Activated naive CD4-positive, alpha-beta T cell treated with anti-CD3 and anti-CD28 coated beads, Interleukin-2, amount 50 U/mL, for 72 hours (primary cell): ENCODE measurements around the gene STX17. TPM values are rescaled to one million over a fixed set of nuclear protein-coding genes. Genes with fewer than 3 reads are reported as not detected.

ENCODE experiments used
- ATAC-seq, 2 donors: fragments of 150-1000 bp; cut with Tn5 transposase; 2 replicates each; pipeline ENCODE4 v1.10.0; 2021; ENCODE audit warnings: mild to moderate bottlenecking in 2 of 2, moderate library complexity in 2 of 2
- DNase-seq, 2 donors: peaks; one replicate each; pipeline ENCODE4 v3.0.0; 2021 to 2022; ENCODE audit warnings: low spot score in 2 of 2
- H3K27ac Mint-ChIP-seq, 2 donors: one replicate each; pipeline ENCODE4 v1.8.0; 2022; ENCODE audit warnings: mild to moderate bottlenecking in 2 of 2, mixed read lengths in 2 of 2
- H3K36me3 Mint-ChIP-seq, 2 donors: one replicate each; pipeline ENCODE4 v1.8.0; 2022; ENCODE audit warnings: mixed read lengths in 2 of 2
- H3K9me3 Mint-ChIP-seq, 2 donors: one replicate each; pipeline ENCODE4 v1.8.0; 2022; ENCODE audit warnings: mixed read lengths in 2 of 2
- total RNA-seq, 2 donors: library from RNA; stranded (reverse); gene quantifications; one replicate each; pipeline ENCODE4 v1.2.3, GENCODE V29; 2022

The STX17 gene
- total RNA-seq, 2 donors from 2014 or later: 27.9 to 31.4 TPM

GRCh38 chr9:99889120-99889519 lies 17.3 kb upstream of the STX17 start:
- H3K27ac Mint-ChIP-seq: no peak overlapping the region
- DNase-seq: no peak
- H3K36me3 Mint-ChIP-seq: no peaks in the 10 kb centered on the region
- no peaks in the 10 kb centered on the region for H3K9me3 Mint-ChIP-seq
- ATAC-seq: no peak

GRCh38 chr9:99894826-99895225 lies 11.6 kb upstream of the STX17 start:
- ATAC-seq (no peak), DNase-seq (no peak)
- Mint-ChIP-seq H3K36me3 (no peaks in the 10 kb centered on the region), H3K9me3 (no peaks in the 10 kb centered on the region), H3K27ac (no peak overlapping the region)

DNA sequence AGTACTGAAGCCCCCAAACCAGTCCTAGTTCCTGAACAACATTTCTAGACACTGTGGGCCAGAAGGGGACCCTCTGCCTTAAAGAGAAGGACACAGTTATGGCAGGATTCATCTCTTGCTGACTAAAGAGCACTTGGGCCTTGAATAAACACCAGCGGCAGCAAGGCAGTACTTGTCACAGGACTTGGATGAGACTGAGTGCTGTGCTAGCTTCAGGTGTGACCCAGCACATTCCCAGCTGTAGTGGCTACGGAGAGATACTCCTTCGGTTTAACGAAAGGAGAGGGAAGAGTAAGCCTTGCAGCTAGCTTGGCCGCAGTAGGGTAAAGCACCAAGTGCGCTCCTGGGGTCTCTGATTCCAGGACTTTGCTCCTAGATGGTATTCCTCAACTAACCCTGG lies 10.9 kb upstream of the STX17 start:
- ATAC-seq: no peak
- Mint-ChIP-seq H3K9me3 (no peaks in the 10 kb centered on the region), H3K27ac (no peak overlapping the region), H3K36me3 (no peaks in the 10 kb centered on the region)
- DNase-seq: no peak

GRCh38 chr9:99896119-99896518 lies 10.3 kb upstream of the STX17 start:
- no peak for ATAC-seq
- Mint-ChIP-seq H3K36me3 (no peaks in the 10 kb centered on the region), H3K27ac (no peak overlapping the region), H3K9me3 (no peaks in the 10 kb centered on the region)
- no peak for DNase-seq

DNA sequence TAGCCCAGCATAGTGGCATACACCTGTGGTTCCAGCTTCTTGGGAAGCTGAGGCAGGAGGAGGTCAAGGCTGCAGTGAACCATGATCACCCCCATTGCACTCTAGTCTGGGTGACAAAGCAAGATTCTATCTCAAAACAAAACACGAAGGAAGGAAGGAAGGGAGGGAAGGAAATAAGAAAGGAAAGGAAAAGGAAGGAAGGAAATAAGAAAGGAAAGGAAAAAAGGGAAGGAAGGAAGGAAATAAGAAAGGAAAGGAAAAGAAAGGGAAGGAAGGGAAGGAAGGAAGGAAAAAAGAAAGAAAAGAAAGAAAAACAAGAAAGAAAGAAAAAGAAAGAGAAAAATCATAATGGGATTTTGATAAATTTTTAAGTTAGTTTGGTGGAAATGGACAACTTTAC lies 3.1 kb upstream of the STX17 start:
- ATAC-seq: no peak
- no peak for DNase-seq
- Mint-ChIP-seq H3K27ac (no peak overlapping the region), H3K9me3 (no peaks in the 10 kb centered on the region), H3K36me3 (peaks cover 6 to 15% of the 10 kb centered on the region in 2 donors)

DNA sequence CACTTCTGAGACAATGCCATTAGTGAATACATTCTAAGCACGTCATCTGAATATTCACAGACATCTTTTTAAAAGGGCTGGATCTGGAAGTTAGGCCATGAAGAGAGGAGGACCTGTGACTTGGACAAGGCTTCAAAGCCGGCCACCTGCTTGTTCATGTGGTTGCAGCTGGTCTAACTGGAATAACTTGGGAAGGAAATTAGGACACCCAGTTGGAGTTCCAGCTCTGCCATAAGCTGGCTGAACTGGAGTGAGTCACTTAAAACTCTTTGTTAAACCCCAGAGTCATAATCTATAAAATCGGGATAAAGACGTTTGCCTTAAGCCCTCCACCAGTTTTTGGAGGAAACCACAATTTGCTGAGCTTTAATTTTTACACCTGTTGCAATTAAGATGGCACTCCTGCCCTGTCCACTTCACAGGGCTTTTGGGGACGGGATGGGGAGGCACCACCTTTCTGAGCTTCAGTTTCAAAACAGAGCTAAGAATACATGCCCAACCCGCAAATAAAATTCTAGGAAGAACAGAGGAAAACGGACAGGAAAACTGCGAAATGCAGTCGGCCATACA lies 536 bp upstream of the STX17 start:
- Mint-ChIP-seq H3K9me3 (no peaks in the 10 kb centered on the region), H3K27ac (peak overlapping the region; percentile 95), H3K36me3 (peaks cover 6 to 17% of the 10 kb centered on the region in 2 donors)
- DNase-seq: no peak
- ATAC-seq: no peak

DNA sequence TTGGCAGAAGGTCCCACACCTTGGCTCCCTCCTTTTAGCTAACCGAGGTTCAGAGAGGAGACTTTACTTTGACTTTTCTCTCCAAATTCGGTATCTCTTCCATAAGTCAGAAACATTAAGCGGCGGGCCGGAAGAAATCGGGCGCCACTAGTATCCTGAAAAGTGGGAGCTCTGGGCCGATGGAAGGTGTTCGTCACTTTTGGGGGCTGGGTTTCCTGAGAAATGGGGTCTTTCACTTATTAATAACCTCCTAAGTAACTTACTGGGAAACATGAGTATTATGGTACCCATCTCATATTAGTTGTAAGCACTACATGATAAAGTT lies 716 bp downstream of the STX17 start:
- H3K36me3 Mint-ChIP-seq: peaks cover 6 to 17% of the 10 kb centered on the region in 2 donors
- H3K9me3 Mint-ChIP-seq: no peaks in the 10 kb centered on the region
- peak overlapping the region; percentile 95 to 99 for H3K27ac Mint-ChIP-seq
- no peak for DNase-seq
- no peak for ATAC-seq

- Mint-ChIP-seq H3K27ac (no peak overlapping the region), H3K9me3 (no peaks in the 10 kb centered on the region), H3K36me3 (peaks cover 10 to 11% of the 10 kb centered on the region in 2 donors)
- no peak for DNase-seq
- no peak for ATAC-seq
Observed at GRCh38 chr9:99911600-99911999, 5.1 kb downstream of the STX17 start.

GRCh38 chr9:99916650-99917049 lies 10.2 kb downstream of the STX17 start:
- Mint-ChIP-seq H3K27ac (no peak overlapping the region), H3K36me3 (peaks cover 13 to 21% of the 10 kb centered on the region in 2 donors), H3K9me3 (no peaks in the 10 kb centered on the region)
- DNase-seq: no peak
- no peak for ATAC-seq

DNA sequence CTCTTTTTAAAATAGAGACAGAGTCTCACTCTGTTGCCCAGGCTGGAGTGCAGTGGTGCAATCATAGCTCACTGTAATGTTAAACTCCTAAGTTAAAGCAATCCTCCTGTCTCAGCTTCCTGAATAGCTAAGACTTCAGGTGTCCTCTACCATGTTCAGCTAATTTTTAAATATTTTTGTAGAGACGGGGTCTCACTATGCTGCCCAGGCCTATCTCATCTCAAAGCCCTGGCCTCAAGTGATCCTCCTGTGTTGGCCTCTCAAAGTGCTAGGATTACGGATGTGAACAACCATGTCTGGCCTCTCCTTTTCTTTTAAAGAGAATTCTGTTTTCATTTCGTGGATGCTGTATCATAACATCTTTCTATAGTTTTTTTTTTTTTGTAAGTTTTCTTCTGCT lies 11.7 kb downstream of the STX17 start:
- ATAC-seq (no peak), DNase-seq (no peak)
- peaks cover 0 to 4% of the 10 kb centered on the region in 2 donors for H3K9me3 Mint-ChIP-seq
- H3K36me3 Mint-ChIP-seq: peaks cover 28 to 35% of the 10 kb centered on the region in 2 donors
- H3K27ac Mint-ChIP-seq: peak overlapping the region in 1 of 2 donors; percentile 7

- Mint-ChIP-seq H3K36me3 (peaks cover 36 to 40% of the 10 kb centered on the region in 2 donors), H3K9me3 (peaks cover 0 to 4% of the 10 kb centered on the region in 2 donors), H3K27ac (no peak overlapping the region)
- DNase-seq (no peak), ATAC-seq (no peak)
Observed at GRCh38 chr9:99919930-99920329, 13.5 kb downstream of the STX17 start.

GRCh38 chr9:99921875-99922710 lies 15.6 kb downstream of the STX17 start:
- H3K36me3 Mint-ChIP-seq: peaks cover 46 to 59% of the 10 kb centered on the region in 2 donors
- DNase-seq: no peak
- H3K9me3 Mint-ChIP-seq: peaks cover 0 to 8% of the 10 kb centered on the region in 2 donors
- peak overlapping the region; percentile 30 to 46 for H3K27ac Mint-ChIP-seq
- ATAC-seq: no peak

GRCh38 chr9:99922711-99923030 lies 16.2 kb downstream of the STX17 start:
- DNase-seq (no peak), ATAC-seq (no peak)
- Mint-ChIP-seq H3K27ac (peak overlapping the region in 1 of 2 donors; percentile 46), H3K9me3 (peaks cover 0 to 8% of the 10 kb centered on the region in 2 donors), H3K36me3 (peaks cover 47 to 61% of the 10 kb centered on the region in 2 donors)

DNA sequence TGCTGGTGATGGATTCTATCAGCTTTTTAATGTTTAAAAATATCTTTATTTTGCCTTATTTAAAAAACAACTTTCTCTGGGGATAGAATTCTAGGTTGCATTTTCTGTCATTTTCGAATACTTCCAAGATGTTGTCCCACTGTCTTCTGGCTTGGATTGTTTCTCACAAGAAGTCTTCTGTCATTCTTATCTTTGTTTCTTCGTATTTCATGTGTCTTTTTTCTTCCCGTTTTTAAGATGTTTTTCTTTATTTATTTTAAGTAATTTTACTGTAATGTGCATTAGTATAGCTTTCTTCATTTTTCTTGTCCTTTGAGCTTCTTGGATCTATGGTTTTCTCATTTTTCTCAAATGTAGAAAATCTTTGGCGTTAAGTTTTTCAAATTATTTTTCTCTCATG lies 19.1 kb downstream of the STX17 start:
- ATAC-seq (no peak), DNase-seq (no peak)
- Mint-ChIP-seq H3K36me3 (peaks cover 37 to 58% of the 10 kb centered on the region in 2 donors), H3K9me3 (peaks cover 0 to 8% of the 10 kb centered on the region in 2 donors), H3K27ac (no peak overlapping the region)

GRCh38 chr9:99929652-99930051 lies 23.2 kb downstream of the STX17 start:
- ATAC-seq: no peak
- Mint-ChIP-seq H3K36me3 (peaks cover 22 to 36% of the 10 kb centered on the region in 2 donors), H3K27ac (no peak overlapping the region), H3K9me3 (peaks cover 0 to 4% of the 10 kb centered on the region in 2 donors)
- no peak for DNase-seq

DNA sequence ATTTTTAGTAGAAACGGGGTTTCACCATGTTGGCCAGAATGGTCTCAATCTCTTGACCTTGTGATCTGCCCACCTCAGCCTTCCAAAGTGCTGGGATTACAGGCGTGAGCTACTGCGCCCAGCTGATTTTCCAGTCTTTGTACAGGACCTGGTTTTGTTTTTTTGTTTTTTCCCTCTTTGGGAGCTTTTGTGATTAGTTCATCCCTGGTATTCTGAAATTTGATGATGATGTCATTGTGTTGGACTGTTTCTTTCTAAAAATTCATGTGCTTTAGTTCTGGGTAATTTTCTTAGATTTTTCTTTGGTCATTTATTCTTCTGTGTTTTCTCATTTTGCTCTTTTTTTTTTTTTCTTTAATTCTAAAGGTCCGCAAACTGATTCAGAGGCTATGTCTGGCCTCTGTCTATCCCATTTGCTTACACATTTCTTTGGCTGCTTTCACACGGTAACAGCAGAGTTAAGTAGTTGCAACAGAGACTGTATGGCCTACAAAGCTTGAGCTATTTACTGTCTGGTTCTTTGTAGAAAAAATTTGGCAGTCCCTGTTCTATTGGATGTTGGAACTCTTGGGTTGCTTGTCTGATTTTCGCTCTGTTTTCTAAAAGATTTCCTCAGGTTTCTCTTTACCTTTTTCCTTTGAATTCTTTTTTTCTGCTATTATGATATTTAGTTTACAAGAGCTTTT lies 24.8 kb downstream of the STX17 start:
- Mint-ChIP-seq H3K36me3 (peaks cover 20 to 24% of the 10 kb centered on the region in 2 donors), H3K27ac (no peak overlapping the region)

GRCh38 chr9:99936947-99937587 lies 30.6 kb downstream of the STX17 start:
- ATAC-seq: no peak
- Mint-ChIP-seq H3K9me3 (peaks cover 11 to 12% of the 10 kb centered on the region in 2 donors), H3K27ac (peak overlapping the region in 1 of 2 donors; percentile 18), H3K36me3 (peaks cover 6 to 15% of the 10 kb centered on the region in 2 donors)
- DNase-seq: no peak

More for the DNA sequence above, 24.8 kb downstream of the STX17 start:
- ATAC-seq (no peak), DNase-seq (no peak)
- peaks cover 6 to 10% of the 10 kb centered on the region in 2 donors for H3K9me3 Mint-ChIP-seq
